Esophagus muscularis mucosa (tissue), 4 donors: Measurements from ENCODE around the gene RBPJ. TPM values are rescaled to one million over a fixed set of nuclear protein-coding genes. Genes with fewer than 3 reads are reported as not detected.

Experiments used
- DNase-seq: peaks from one replicate; pipeline ENCODE4 v3.0.0-alpha.2; 2017; ENCODE audit errors: extremely low spot score
- H3K27ac ChIP-seq, 4 donors: fragments of 200-600 bp; sonication (generic); replicated peaks in 1 of 4; 1 replicate in 3 of 4; 2 replicates in 1 of 4; pipeline ENCODE4 v1.5.1; 2016 to 2019; ENCODE audit warnings: mild to moderate bottlenecking in 1 of 4
- H3K27me3 ChIP-seq, 4 donors: fragments of 200-600 bp; sonication (generic); one replicate each; pipeline versions ENCODE4 v1.5.1 to v1.6.0; 2016 to 2019
- H3K36me3 ChIP-seq, 4 donors: fragments of 200-600 bp; sonication (generic); one replicate each; pipeline ENCODE4 v1.5.1; 2016 to 2019
- H3K4me1 ChIP-seq, 4 donors: fragments of 200-600 bp; sonication (generic); one replicate each; pipeline ENCODE4 v1.5.1; 2016 to 2019
- H3K4me3 ChIP-seq, 4 donors: fragments of 200-600 bp; sonication (generic); 1 replicate in 2 of 4; 2 replicates in 2 of 4; pipeline ENCODE4 v1.5.1; 2016 to 2019; ENCODE audit warnings: mild to moderate bottlenecking in 4 of 4, moderate library complexity in 1 of 4
- H3K9me3 ChIP-seq, 4 donors: fragments of 200-600 bp; sonication (generic); 1 replicate in 3 of 4; 2 replicates in 1 of 4; pipeline ENCODE4 v1.5.1; 2016 to 2019
- EP300 ChIP-seq: sonication (generic); formaldehyde crosslinking; IDR thresholded peaks from one replicate; pipeline ENCODE4 v1.6.1; 2017; ENCODE audit warnings: antibody characterized with exemption
- POLR2A ChIP-seq: fragments of 450-650 bp; IDR thresholded peaks from one replicate; pipeline ENCODE4 v1.6.1; 2017; ENCODE audit warnings: antibody characterized with exemption, moderate library complexity, mild to moderate bottlenecking, low read depth
- POLR2AphosphoS5 ChIP-seq, 2 donors: sonication (generic); formaldehyde crosslinking; IDR thresholded peaks; one replicate each; pipeline ENCODE4 v1.6.1; 2017; ENCODE audit warnings: antibody characterized with exemption in 2 of 2
- WGBS: methylation state at CpG from one replicate; pipeline ENCODE4 v1.1.5; 2018; 5-methylcytosine and 5-hydroxymethylcytosine counted together
- intact Hi-C: fragments of 100-400 bp; cut with DNase I; formaldehyde crosslinking; loops from one replicate; pipeline ENCODE4 v1.15.1; 2023
- total RNA-seq, 4 donors: library from RNA; depleted of rRNA; stranded (reverse); fragments of >200 nt; gene quantifications; one replicate each; pipeline versions ENCODE4 v1.1.0 to v1.2.1, GENCODE V29; 2016
- TF ChIP-seq, protein P1 (sequence below), 3 experiments: fragments of 200-600 bp in 2 of 3; fragments of 450-650 bp in 1 of 3; sonication (generic) in 2 of 3; IDR thresholded peaks; one replicate each; pipeline ENCODE4 v1.5.1; 2017 to 2019; ENCODE audit warnings: antibody characterized with exemption in 3 of 3, mild to moderate bottlenecking in 2 of 3, moderate library complexity in 1 of 3

Gene RBPJ
- total RNA-seq, 4 donors from 2014 or later = 49.7 to 75.2 (median 60.8) TPM

DNA sequence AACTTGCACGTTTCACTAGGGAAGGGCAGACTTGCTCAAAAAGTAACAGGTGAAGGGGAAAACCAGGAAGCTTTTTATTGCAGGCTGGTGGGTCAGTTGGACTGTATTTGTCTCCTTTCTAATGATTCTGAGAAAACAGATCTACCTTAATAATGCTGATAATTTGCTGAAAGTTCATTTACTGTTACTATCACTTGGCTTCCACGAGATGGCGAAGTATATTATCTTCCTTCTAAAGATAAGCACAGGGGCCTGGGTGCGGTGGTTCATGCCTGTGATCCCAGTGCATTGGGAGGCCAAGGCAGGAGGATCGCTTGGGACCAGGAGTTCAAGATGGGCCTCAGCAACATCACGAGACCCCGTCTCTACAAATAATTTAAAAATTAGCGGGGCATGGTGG, 153.1 kb downstream of the RBPJ start:
- TF ChIP-seq, protein P1, sequence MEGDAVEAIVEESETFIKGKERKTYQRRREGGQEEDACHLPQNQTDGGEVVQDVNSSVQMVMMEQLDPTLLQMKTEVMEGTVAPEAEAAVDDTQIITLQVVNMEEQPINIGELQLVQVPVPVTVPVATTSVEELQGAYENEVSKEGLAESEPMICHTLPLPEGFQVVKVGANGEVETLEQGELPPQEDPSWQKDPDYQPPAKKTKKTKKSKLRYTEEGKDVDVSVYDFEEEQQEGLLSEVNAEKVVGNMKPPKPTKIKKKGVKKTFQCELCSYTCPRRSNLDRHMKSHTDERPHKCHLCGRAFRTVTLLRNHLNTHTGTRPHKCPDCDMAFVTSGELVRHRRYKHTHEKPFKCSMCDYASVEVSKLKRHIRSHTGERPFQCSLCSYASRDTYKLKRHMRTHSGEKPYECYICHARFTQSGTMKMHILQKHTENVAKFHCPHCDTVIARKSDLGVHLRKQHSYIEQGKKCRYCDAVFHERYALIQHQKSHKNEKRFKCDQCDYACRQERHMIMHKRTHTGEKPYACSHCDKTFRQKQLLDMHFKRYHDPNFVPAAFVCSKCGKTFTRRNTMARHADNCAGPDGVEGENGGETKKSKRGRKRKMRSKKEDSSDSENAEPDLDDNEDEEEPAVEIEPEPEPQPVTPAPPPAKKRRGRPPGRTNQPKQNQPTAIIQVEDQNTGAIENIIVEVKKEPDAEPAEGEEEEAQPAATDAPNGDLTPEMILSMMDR (IDR thresholded peaks at IDR 0.05) = no peak
- TF ChIP-seq POLR2AphosphoS5 (IDR thresholded peaks at IDR 0.05) (no peak), EP300 (no peak), POLR2A (no peak)

DNA sequence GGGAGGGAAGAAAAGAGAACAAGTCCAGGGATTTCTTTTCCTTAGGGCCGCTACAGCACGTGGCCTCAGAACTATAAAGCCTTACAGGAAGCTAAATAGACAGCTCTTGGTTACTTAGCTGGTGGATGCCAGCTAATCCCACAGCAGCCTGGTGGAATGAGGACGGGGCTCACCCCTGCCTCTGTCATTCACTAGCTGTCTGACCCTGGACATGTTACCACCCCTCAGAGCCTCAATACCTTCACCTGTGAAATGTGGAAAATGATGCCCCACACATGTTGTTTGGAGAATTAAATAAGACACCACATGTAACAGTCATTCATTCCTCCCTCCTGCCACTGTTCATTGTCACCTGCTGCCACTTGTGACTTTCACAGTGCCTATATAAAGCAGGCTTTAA, 153.7 kb downstream of the RBPJ start:
- no peak for DNase-seq
- Histone ChIP-seq H3K27me3 (no peaks in the 10 kb centered on the region), H3K36me3 (no peaks in the 10 kb centered on the region), H3K4me1 (no peaks in the 10 kb centered on the region), H3K27ac (no peak overlapping the region), H3K4me3 (no peak overlapping the region), H3K9me3 (no peaks in the 10 kb centered on the region)
- 90% methylated on average over 3 of the region's 3 CpGs for WGBS
- TF ChIP-seq EP300 (no peak), POLR2AphosphoS5 (IDR thresholded peaks at IDR 0.05) (no peak), POLR2A (no peak)
- TF ChIP-seq, protein P1 (IDR thresholded peaks at IDR 0.05) = no peak
- intact Hi-C loops = no loop called here

More for the DNA sequence above, 153.1 kb downstream of the RBPJ start:
- no peaks in the 10 kb centered on the region for H3K9me3 ChIP-seq
- H3K27me3 ChIP-seq = peaks cover 0 to 4% (median 0%) of the 10 kb centered on the region in 4 donors
- intact Hi-C loops = no loop called here
- DNase-seq = no peak
- H3K36me3 ChIP-seq = no peaks in the 10 kb centered on the region
- H3K4me1 ChIP-seq = no peaks in the 10 kb centered on the region
- H3K27ac ChIP-seq = no peak overlapping the region
- H3K4me3 ChIP-seq = no peak overlapping the region
- WGBS = 91% methylated on average over 8 of the region's 8 CpGs

DNA sequence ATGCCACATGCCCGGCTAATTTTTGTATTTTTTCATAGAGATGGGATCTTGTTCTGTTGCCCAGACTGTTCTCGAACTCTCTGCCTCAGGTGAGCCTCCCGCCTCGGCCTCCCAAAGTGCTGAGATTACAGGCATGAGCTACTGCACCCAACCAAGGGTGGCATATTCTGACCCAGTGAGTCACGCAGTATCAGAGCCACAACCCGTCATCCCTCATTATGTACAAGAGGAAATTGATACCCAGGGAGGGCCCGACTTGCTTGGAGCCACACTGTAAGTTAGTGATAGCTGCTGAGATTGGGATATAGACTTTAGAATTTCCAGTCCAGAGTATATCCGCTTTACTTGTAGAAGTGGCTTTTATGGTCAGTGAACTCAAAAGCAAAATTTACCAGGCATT, 154.9 kb downstream of the RBPJ start:
- Histone ChIP-seq H3K9me3 (no peaks in the 10 kb centered on the region), H3K27ac (no peak overlapping the region), H3K36me3 (no peaks in the 10 kb centered on the region), H3K4me3 (no peak overlapping the region), H3K27me3 (no peaks in the 10 kb centered on the region), H3K4me1 (no peaks in the 10 kb centered on the region)
- intact Hi-C loops = no loop called here
- DNase-seq = no peak
- TF ChIP-seq EP300 = no peak
- no peak for TF ChIP-seq POLR2A
- TF ChIP-seq, protein P1 (IDR thresholded peaks at IDR 0.05) = no peak
- TF ChIP-seq POLR2AphosphoS5 (IDR thresholded peaks at IDR 0.05) = no peak
- 95% methylated on average over 3 of the region's 8 CpGs for WGBS

DNA sequence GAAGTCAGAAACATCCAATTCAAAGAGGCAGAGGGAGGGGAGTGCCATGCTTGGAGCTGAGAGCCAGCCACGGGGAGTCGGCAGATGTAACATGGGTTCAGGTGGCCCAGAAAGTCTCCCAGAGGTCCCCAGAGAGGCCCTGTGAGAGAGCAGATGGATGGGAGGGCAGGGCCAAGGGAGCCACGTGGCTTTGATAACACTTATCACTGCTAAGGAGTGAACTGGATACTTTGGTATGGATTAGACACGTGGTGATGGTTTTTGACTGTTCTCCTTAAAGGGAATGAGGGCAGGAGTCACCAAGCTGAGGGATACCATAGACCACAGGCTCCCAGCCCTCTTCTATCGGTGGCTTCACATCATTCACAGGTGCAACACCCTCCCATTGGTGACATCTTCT, 155.7 kb downstream of the RBPJ start:
- Histone ChIP-seq H3K4me1 (no peaks in the 10 kb centered on the region), H3K27ac (no peak overlapping the region), H3K27me3 (no peaks in the 10 kb centered on the region), H3K9me3 (no peaks in the 10 kb centered on the region), H3K36me3 (no peaks in the 10 kb centered on the region), H3K4me3 (no peak overlapping the region)
- 82% methylated on average over 5 of the region's 5 CpGs for WGBS
- intact Hi-C loops = no loop called here
- TF ChIP-seq POLR2A (no peak), POLR2AphosphoS5 (IDR thresholded peaks at IDR 0.05) (no peak), EP300 (no peak)
- TF ChIP-seq, protein P1 (IDR thresholded peaks at IDR 0.05) = no peak
- DNase-seq = no peak

DNA sequence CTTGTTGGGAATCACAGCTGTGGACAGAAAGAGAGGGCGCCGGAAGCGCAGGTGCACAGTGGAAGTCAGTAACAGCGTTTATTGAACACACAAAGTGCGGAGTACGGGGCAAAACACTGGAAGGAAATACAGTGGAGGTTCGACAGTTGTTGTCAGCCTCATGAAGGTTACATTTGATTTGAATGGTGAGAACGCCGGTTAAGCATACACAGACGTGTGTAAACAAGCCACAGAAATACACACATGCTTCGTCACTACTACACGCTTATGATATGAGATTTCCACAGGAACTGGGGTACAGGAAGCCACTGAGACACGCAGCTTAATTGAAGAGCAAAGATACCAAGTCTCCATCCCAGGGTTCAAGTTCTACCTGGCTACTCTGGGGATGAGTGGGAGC, 157.5 kb downstream of the RBPJ start:
- peaks cover 0 to 13% (median 11%) of the 10 kb centered on the region in 4 donors for H3K4me1 ChIP-seq
- H3K36me3 ChIP-seq = no peaks in the 10 kb centered on the region
- no peak for DNase-seq
- TF ChIP-seq POLR2AphosphoS5 (IDR thresholded peaks at IDR 0.05) (no peak), EP300 (no peak), POLR2A (no peak)
- TF ChIP-seq, protein P1 (IDR thresholded peaks at IDR 0.05) = no peak
- H3K9me3 ChIP-seq = no peaks in the 10 kb centered on the region
- no peak overlapping the region for H3K4me3 ChIP-seq
- 93% methylated on average over 13 of the region's 13 CpGs for WGBS
- intact Hi-C loops = no loop called here
- no peak overlapping the region for H3K27ac ChIP-seq
- H3K27me3 ChIP-seq = no peaks in the 10 kb centered on the region
